ENCODE results near the gene P2RX3.

DNA sequence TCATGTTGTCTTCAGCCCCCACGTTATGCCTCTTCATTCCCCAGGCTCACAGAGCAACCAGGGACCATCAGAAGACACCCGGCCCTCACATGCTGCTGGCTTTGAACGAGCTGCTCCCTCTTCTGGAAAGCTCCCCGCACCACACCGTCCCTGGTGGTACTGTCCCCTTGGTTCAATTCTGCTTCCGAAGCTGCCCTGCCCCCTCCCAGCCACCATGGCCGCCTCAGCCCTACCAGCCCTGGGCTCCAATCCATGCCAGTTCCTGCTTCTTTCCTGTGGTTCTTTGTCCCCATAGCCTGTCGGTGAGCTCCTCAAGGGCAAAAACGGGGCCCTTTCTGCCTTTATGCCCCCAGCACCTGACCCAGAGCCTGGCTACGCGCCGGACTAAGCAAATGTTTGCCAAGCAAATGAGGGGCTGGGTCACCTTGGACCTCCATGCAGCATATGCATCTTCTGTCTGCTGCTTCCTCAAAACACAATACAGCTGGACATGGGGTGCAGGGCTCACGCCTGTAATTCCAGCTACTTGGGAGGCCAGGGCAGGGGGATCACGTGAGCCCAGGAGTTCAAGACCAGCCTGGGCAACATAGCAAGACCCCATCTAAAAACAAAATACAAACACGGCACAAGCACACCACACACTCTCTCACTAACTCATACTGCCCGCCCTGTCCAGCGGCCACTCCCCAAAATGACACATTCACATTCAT lies 34.7 kb upstream of the P2RX3 start:
- TF ChIP-seq, protein P1, sequence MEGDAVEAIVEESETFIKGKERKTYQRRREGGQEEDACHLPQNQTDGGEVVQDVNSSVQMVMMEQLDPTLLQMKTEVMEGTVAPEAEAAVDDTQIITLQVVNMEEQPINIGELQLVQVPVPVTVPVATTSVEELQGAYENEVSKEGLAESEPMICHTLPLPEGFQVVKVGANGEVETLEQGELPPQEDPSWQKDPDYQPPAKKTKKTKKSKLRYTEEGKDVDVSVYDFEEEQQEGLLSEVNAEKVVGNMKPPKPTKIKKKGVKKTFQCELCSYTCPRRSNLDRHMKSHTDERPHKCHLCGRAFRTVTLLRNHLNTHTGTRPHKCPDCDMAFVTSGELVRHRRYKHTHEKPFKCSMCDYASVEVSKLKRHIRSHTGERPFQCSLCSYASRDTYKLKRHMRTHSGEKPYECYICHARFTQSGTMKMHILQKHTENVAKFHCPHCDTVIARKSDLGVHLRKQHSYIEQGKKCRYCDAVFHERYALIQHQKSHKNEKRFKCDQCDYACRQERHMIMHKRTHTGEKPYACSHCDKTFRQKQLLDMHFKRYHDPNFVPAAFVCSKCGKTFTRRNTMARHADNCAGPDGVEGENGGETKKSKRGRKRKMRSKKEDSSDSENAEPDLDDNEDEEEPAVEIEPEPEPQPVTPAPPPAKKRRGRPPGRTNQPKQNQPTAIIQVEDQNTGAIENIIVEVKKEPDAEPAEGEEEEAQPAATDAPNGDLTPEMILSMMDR (IDR thresholded peaks at IDR 0.05), result no peak
- TF ChIP-seq POLR2A (IDR thresholded peaks at IDR 0.05) (no peak), EP300 (IDR thresholded peaks at IDR 0.05) (no peak)

Data from tibial nerve (tissue), 4 donors.